Vagina (tissue), 2 donors: ENCODE data around the gene ANOS1. TPM values are rescaled to one million over a fixed set of nuclear protein-coding genes. Genes with fewer than 3 reads are reported as not detected.

ENCODE experiments used
- DNase-seq, 2 donors: peaks; one replicate each; pipeline ENCODE4 v3.0.0-alpha.2; 2017; ENCODE audit errors: extremely low spot score in 2 of 2
- H3K27ac ChIP-seq: fragments of 200-600 bp; sonication (generic); one replicate; pipeline ENCODE4 v1.5.1; 2019
- H3K27me3 ChIP-seq: fragments of 200-600 bp; sonication (generic); one replicate; pipeline ENCODE4 v1.5.1; 2019
- H3K36me3 ChIP-seq, 2 donors: fragments of 200-600 bp; sonication (generic); one replicate each; pipeline ENCODE4 v1.5.1; 2017 to 2019
- H3K4me1 ChIP-seq: fragments of 200-600 bp; sonication (generic); one replicate; pipeline ENCODE4 v1.5.1; 2019
- H3K4me3 ChIP-seq, 2 donors: fragments of 200-600 bp; sonication (generic); 1 replicate in 1 of 2; 2 replicates in 1 of 2; pipeline ENCODE4 v1.5.1; 2016 to 2019
- H3K9me3 ChIP-seq: fragments of 200-600 bp; sonication (generic); one replicate; pipeline ENCODE4 v1.5.1; 2019
- CTCF ChIP-seq, 3 experiments: fragments of 450-650 bp in 2 of 3; fragments of 200-600 bp in 1 of 3; sonication (generic) in 1 of 3; IDR thresholded peaks; one replicate each; pipeline ENCODE4 v1.5.1; 2017 to 2019; ENCODE audit warnings: antibody characterized with exemption in 3 of 3, mild to moderate bottlenecking in 2 of 3, moderate library complexity in 2 of 3
- POLR2A ChIP-seq, 2 donors: fragments of 450-650 bp; IDR thresholded peaks; one replicate each; pipeline ENCODE4 v1.6.1; 2017; ENCODE audit warnings: antibody characterized with exemption in 2 of 2, mild to moderate bottlenecking in 2 of 2, moderate library complexity in 2 of 2
- POLR2AphosphoS5 ChIP-seq, 2 donors: sonication (generic); formaldehyde crosslinking; IDR thresholded peaks; one replicate each; pipeline ENCODE4 v1.9.0; 2017; ENCODE audit warnings: antibody characterized with exemption in 2 of 2, mild to moderate bottlenecking in 2 of 2, low read depth in 1 of 2; ENCODE audit not compliant: insufficient read depth in 1 of 2
- intact Hi-C: fragments of 100-400 bp; cut with DNase I; formaldehyde crosslinking; loops from one replicate; pipeline ENCODE4 v1.15.1; 2023
- total RNA-seq: library from RNA; depleted of rRNA; stranded (reverse); fragments of >200 nt; gene quantifications from one replicate; pipeline ENCODE4 v1.2.3, GENCODE V29; 2016

ANOS1 gene
- total RNA-seq, 1 donor from 2014 or later: 3.2 TPM

GRCh38 chrX:8720136-8720535 lies 11.8 kb downstream of the ANOS1 start:
- Histone ChIP-seq H3K4me3 (no peak overlapping the region), H3K36me3 (no peaks in the 10 kb centered on the region), H3K4me1 (no peaks in the 10 kb centered on the region), H3K27me3 (no peaks in the 10 kb centered on the region), H3K27ac (no peak overlapping the region), H3K9me3 (no peaks in the 10 kb centered on the region)
- DNase-seq: no peak
- intact Hi-C loops: no loop called here
- TF ChIP-seq CTCF (IDR thresholded peaks at IDR 0.05) (no peak), POLR2A (IDR thresholded peaks at IDR 0.05) (no peak), POLR2AphosphoS5 (IDR thresholded peaks at IDR 0.05; ENCODE audit: insufficient read depth in 1 of 2, low read depth in 1 of 2) (no peak)

GRCh38 chrX:8717354-8717753 lies 14.6 kb downstream of the ANOS1 start:
- no peak for DNase-seq
- TF ChIP-seq CTCF (IDR thresholded peaks at IDR 0.05): no peak
- TF ChIP-seq POLR2AphosphoS5 (IDR thresholded peaks at IDR 0.05; ENCODE audit: insufficient read depth in 1 of 2, low read depth in 1 of 2): no peak
- TF ChIP-seq POLR2A (IDR thresholded peaks at IDR 0.05): no peak
- no peaks in the 10 kb centered on the region for H3K4me1 ChIP-seq
- H3K27me3 ChIP-seq: no peaks in the 10 kb centered on the region
- H3K4me3 ChIP-seq: no peak overlapping the region
- intact Hi-C loops: no loop called here
- H3K36me3 ChIP-seq: no peaks in the 10 kb centered on the region
- no peak overlapping the region for H3K27ac ChIP-seq
- H3K9me3 ChIP-seq: no peaks in the 10 kb centered on the region

DNA sequence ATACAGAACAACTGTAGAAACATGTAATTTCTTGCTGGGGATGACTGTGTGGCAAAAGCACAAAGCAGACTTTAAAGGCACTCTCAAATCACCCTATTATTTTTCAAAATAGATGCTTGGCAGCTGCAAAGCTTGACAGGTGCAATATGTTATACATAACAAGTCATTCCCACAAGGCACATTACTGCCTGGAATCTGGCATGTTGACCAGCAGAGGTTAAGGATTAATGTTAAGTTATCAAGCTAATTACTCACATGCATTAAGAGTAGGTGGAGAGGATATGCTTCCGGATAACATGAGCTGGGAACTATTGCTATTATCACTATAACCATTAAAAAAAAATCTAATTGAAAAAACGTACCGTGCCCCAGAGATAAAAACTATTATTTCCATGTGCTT lies 17.8 kb downstream of the ANOS1 start:
- H3K27ac ChIP-seq: no peak overlapping the region
- no peaks in the 10 kb centered on the region for H3K27me3 ChIP-seq
- H3K36me3 ChIP-seq: no peaks in the 10 kb centered on the region
- H3K4me1 ChIP-seq: no peaks in the 10 kb centered on the region
- H3K9me3 ChIP-seq: no peaks in the 10 kb centered on the region
- intact Hi-C loops: no loop called here
- no peak for TF ChIP-seq POLR2A (IDR thresholded peaks at IDR 0.05)
- no peak for TF ChIP-seq CTCF (IDR thresholded peaks at IDR 0.05)
- no peak for TF ChIP-seq POLR2AphosphoS5 (IDR thresholded peaks at IDR 0.05; ENCODE audit: insufficient read depth in 1 of 2, low read depth in 1 of 2)
- no peak for DNase-seq
- H3K4me3 ChIP-seq: no peak overlapping the region

DNA sequence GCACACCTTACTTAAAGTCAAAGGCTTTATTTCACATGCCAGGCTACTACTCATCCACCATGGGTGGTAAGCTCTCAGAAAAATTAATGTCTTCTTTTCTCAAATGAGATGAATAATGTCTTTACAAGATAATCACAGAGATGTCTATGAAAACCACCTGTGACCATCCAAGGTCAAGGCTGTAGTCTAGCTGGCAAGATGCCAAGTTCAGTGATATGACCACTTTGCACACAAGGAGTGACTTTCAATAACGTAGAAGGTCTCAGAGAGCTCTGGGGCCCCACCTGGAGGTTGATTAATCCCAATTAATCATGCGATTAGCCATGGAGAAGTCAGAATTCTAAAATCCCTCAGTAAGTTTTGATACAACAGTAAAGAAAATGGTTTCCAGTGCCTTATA lies 20.5 kb downstream of the ANOS1 start:
- no peak overlapping the region for H3K27ac ChIP-seq

GRCh38 chrX:8704184-8704583 lies 27.8 kb downstream of the ANOS1 start:
- Histone ChIP-seq H3K4me3 (no peak overlapping the region), H3K9me3 (no peaks in the 10 kb centered on the region), H3K27ac (no peak overlapping the region), H3K4me1 (no peaks in the 10 kb centered on the region), H3K36me3 (no peaks in the 10 kb centered on the region), H3K27me3 (no peaks in the 10 kb centered on the region)
- DNase-seq: no peak
- TF ChIP-seq CTCF (IDR thresholded peaks at IDR 0.05) (no peak), POLR2A (IDR thresholded peaks at IDR 0.05) (no peak), POLR2AphosphoS5 (IDR thresholded peaks at IDR 0.05; ENCODE audit: insufficient read depth in 1 of 2, low read depth in 1 of 2) (no peak)
- intact Hi-C loops: no loop called here

More for the DNA sequence above, 20.5 kb downstream of the ANOS1 start:
- H3K4me1 ChIP-seq: no peaks in the 10 kb centered on the region
- no peak overlapping the region for H3K4me3 ChIP-seq
- no peak for TF ChIP-seq POLR2AphosphoS5 (IDR thresholded peaks at IDR 0.05; ENCODE audit: insufficient read depth in 1 of 2, low read depth in 1 of 2)
- no peak for TF ChIP-seq POLR2A (IDR thresholded peaks at IDR 0.05)
- no peak for TF ChIP-seq CTCF (IDR thresholded peaks at IDR 0.05)
- intact Hi-C loops: no loop called here
- no peak for DNase-seq
- no peaks in the 10 kb centered on the region for H3K27me3 ChIP-seq
- no peaks in the 10 kb centered on the region for H3K9me3 ChIP-seq
- no peaks in the 10 kb centered on the region for H3K36me3 ChIP-seq
